NCI-H128 (cell line): ENCODE measurements around the gene TLR5.

Source experiments
- DNase-seq: peaks from one replicate; lab custom pipeline; 2025; ENCODE audit not compliant: unreplicated experiment; lab: John Stamatoyannopoulos, UW

The TLR5 gene

DNA sequence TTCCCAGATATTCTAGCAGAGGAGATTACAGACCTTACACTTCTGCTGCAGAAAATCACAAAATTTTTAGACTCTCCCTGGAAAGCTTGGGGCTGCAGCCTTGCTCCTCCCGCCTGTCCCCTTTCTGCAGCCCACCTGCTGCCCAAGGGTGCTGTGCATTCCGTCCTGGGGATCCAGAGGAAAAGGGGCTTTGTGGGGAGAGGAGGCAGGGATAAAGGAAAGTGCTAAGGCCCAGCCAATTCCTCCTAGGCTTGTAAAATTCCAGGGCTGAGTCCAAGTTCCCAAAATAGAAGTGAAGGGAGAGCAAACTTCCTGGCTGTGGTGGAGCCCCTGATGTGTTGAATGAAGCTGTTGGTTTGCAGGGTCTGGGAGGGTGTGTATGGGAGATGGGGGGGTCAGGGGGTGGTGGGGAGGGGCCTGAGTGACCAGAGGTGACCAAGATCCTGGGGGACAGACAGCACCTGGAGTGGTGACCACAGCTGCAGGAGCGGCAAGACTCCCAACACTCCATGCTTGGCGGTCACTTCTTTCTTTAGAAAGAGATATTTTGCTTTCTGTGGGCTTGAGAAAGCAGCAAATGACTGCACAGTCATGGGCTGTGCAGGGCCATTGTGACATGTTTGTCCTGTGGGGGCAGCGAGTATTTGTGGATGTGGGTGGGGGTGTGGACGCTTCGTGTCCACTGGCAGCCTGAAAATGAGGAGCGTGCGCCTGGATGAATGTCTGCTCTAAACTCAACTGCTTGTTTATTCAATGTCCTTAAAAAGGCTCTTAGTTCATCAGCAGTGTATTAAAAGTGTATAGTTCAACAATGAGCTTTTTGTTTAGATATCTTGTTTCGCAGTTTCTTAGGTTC, 68.4 kb downstream of the TLR5 start:
- DNase-seq, result no peak

DNA sequence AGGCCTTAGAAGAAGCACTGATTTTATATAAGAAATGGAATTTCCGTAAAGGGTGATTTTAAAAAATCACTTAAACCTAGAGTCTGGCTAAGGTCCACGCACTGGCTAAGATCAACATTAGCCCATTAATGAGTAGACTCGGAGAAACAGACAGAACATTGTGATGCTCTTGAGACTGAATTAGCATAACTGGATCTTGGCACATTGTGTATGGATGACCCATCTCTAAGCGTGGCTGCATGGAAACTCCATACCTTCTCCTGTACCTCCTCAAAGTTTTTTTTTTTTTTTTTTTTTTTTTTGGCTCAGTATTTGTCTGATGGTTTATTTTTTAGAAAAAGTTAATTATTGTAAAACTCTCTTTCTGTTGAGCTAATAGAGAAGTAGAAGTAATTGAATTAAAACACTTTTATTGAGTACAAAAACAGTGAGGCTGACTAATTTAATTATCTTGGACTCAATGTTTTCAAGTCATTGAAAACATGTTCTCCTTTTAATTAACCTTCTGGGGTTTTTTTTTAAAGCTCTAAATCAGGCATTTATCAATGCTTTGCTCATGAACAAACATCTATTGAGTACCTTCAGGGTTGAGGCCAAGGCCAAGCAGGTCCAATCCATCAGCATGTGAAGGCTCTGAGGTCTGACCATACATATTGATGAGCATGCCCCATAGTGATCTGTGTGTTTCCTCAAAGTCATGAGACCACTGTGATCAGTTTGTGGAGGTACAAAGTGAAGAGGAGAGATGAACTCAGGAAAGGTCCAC, 74.0 kb downstream of the TLR5 start:
- no peak for DNase-seq

GRCh38 chr1:223067914-223068313, 75.1 kb downstream of the TLR5 start:
- no peak for DNase-seq

DNA sequence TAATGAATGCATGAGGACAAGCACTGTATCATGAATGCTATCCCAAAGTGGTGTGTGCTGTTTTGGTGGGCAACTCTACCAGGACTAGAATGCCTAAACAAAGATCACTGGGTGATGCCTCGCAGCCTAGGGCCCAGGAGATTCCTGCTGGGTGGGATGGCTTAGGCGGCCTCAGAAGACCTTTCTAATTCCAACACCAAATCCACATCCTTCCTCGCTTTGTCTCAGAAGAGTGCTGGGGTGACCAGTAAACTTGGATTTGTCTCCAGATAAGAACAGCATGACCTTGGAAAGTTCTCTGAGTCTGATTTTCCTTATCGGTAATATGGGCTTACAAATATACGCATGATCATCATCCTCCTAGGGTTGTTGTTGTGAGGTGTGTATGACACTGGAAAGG, 76.6 kb downstream of the TLR5 start:
- DNase-seq, result no peak

- no peak for DNase-seq
Observed at GRCh38 chr1:223062177-223062576, 80.9 kb downstream of the TLR5 start.

DNA sequence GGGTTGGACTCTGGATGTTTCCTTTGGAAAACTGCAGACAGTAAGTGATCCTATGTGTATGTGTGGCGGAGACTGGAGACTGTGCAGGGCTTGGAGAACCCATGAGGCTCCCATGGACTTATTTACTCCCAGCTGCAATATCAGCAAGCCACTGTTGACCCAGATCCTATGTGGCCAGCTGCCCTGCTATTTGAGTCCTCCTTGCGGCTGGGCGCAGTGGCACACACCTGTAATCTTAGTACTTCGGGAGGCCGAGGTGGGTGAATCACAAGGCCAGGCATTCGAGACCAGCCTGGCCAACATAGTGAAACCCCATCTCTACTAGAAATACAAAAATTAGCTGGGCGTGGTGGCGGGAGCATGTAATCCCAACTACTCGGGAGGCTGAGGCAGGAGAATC, 83.5 kb downstream of the TLR5 start:
- DNase-seq, result no peak
